Stimulated activated CD8-positive, alpha-beta memory T cell treated with anti-CD3 and anti-CD28 coated beads, Interleukin-4, amount 100 ng/mL, for 1 hour (primary cell): Measurements from ENCODE around the gene SPPL3.

Experiments used
- DNase-seq, 2 donors: peaks; one replicate each; pipeline ENCODE4 v3.0.0-alpha.2; 2020; ENCODE audit warnings: low read depth in 2 of 2, low spot score in 1 of 2

Gene SPPL3

GRCh38 chr12:120725659-120726509 lies 178.3 kb downstream of the SPPL3 start, which contains the start of gene ACADS:
Gene ACADS (plus strand): TSS chr12:120725826. CDS start chr12:120725886, 60 bp downstream.
- peak; percentile 72 to 75 for DNase-seq

GRCh38 chr12:120725151-120725658 lies 179.0 kb downstream of the SPPL3 start:
- no peak for DNase-seq

- DNase-seq: no peak
These were observed 179.4 kb downstream of the SPPL3 start for GRCh38 chr12:120724720-120725119.

GRCh38 chr12:120722784-120723183 lies 181.4 kb downstream of the SPPL3 start:
- DNase-seq: no peak

- no peak for DNase-seq
These were observed 182.3 kb downstream of the SPPL3 start for GRCh38 chr12:120721866-120722265.

GRCh38 chr12:120720987-120721801 lies 183.0 kb downstream of the SPPL3 start:
- DNase-seq: no peak

- DNase-seq: no peak
These were observed 183.7 kb downstream of the SPPL3 start for GRCh38 chr12:120720234-120720986.

- DNase-seq: no peak
These were observed 184.5 kb downstream of the SPPL3 start for GRCh38 chr12:120719496-120720233.

- no peak for DNase-seq
These were observed 185.1 kb downstream of the SPPL3 start for GRCh38 chr12:120719072-120719471.

GRCh38 chr12:120718055-120718454 lies 186.1 kb downstream of the SPPL3 start:
- DNase-seq: no peak

- peak; percentile 48 to 56 for DNase-seq
These were observed 190.2 kb downstream of the SPPL3 start for GRCh38 chr12:120713861-120714482.

GRCh38 chr12:120712610-120713009 lies 191.5 kb downstream of the SPPL3 start:
- DNase-seq: no peak
